HCT116 (cell line): Measurements from ENCODE around the gene RBM23. TPM values are rescaled to one million over a fixed set of nuclear protein-coding genes. Genes with fewer than 3 reads are reported as not detected.

ENCODE experiments used
- ATAC-seq: fragments of 200-7000 bp; cut with Tn5 transposase; 2 replicates; pipeline ENCODE4 v1.9.1; 2020; ENCODE audit warnings: mild to moderate bottlenecking, moderate library complexity
- BruUV-seq: library from RNA; stranded (reverse); fragments of 400-500 nt; replicated peaks from 2 replicates; lab custom pipeline; 2021; lab: Mats Ljungman, UMichigan
- CTCF ChIA-PET: fragments of 300-600 bp; sonication (Branson Sonifier 250); formaldehyde crosslinking; loops from one replicate; lab custom pipeline; 2021; ENCODE audit warnings: antibody characterized with exemption; lab: Charles Lee
- POLR2A ChIA-PET: fragments of 300-600, 350-600 bp; sonication (Branson Sonifier 250); formaldehyde crosslinking; loops from one replicate; lab custom pipeline; 2021; ENCODE audit warnings: antibody characterized with exemption; lab: Charles Lee
- RAD21 ChIA-PET, 2 experiments: fragments of 300-600 bp; sonication (Branson Sonifier 250); formaldehyde crosslinking; loops; one replicate each; lab custom pipeline; 2023; ENCODE audit warnings: low total read pairs in 2 of 2; ENCODE audit not compliant: uncharacterized antibody in 2 of 2, unreplicated experiment in 2 of 2, low non-redundant PET in 1 of 2; lab: Charles Lee
- DNase-seq: peaks from one replicate; pipeline ENCODE4 v3.0.0-alpha.2; 2010; ENCODE audit warnings: low read depth, low spot score
- H2AFZ ChIP-seq: fragments of 200-600 bp; shearing (Covaris generic), sonication (generic); 2 replicates; pipeline ENCODE4 v1.6.1; 2017; ENCODE audit warnings: low read depth, mixed run types, mixed read lengths, antibody characterized with exemption, low read length; ENCODE audit not compliant: poor library complexity, severe bottlenecking
- H3K27ac ChIP-seq: 2 replicates; pipeline ENCODE4 v1.5.1; 2012; ENCODE audit warnings: low read depth, low read length
- H3K27me3 ChIP-seq: fragments of 200-600 bp; sonication (generic); 2 replicates; pipeline ENCODE4 v1.6.1; 2016; ENCODE audit warnings: mixed run types, low read length, mixed read lengths; ENCODE audit not compliant: insufficient read depth
- H3K36me3 ChIP-seq, 2 experiments: fragments of 200-500 bp in 1 of 2; fragments of 200-600 bp in 1 of 2; sonication (Bioruptor generic) in 1 of 2; sonication (generic) in 1 of 2; 2 replicates each; pipeline versions ENCODE4 v1.5.1 to v1.6.1; 2014 to 2016; ENCODE audit warnings: low read length in 2 of 2, inconsistent platforms in 1 of 2, mixed read lengths in 1 of 2, mixed run types in 1 of 2; ENCODE audit not compliant: insufficient read depth in 2 of 2, control insufficient read depth in 1 of 2
- H3K4me1 ChIP-seq, 2 experiments: fragments of 200-600 bp in 1 of 2; sonication (generic) in 1 of 2; 2 replicates each; pipeline versions ENCODE4 v1.5.1 to v1.6.1; 2012 to 2017; ENCODE audit warnings: low read length in 2 of 2, inconsistent platforms in 1 of 2, mild to moderate bottlenecking in 1 of 2, mixed read lengths in 1 of 2, mixed run types in 1 of 2, moderate library complexity in 1 of 2; ENCODE audit not compliant: insufficient read depth in 2 of 2, control insufficient read depth in 1 of 2
- H3K4me2 ChIP-seq: fragments of 200-600 bp; sonication (generic); 2 replicates; pipeline ENCODE4 v1.6.1; 2017; ENCODE audit warnings: mixed run types, low read length, mixed read lengths
- H3K4me3 ChIP-seq, 2 experiments: fragments of 200-600 bp in 1 of 2; sonication (generic) in 1 of 2; replicated peaks in 1 of 2; 2 replicates each; pipeline ENCODE4 v1.5.1; 2011 to 2016; ENCODE audit warnings: low read length in 2 of 2, control low read depth in 1 of 2, low read depth in 1 of 2, mild to moderate bottlenecking in 1 of 2, mixed read lengths in 1 of 2, mixed run types in 1 of 2
- H3K79me2 ChIP-seq: fragments of 200-600 bp; sonication (generic); 2 replicates; pipeline ENCODE4 v1.6.1; 2017; ENCODE audit warnings: mild to moderate bottlenecking, mixed run types, low read length, moderate library complexity, mixed read lengths; ENCODE audit not compliant: insufficient read depth
- H3K9ac ChIP-seq: fragments of 200-600 bp; sonication (generic); 2 replicates; pipeline ENCODE4 v1.6.1; 2016; ENCODE audit warnings: low read length, mixed read lengths
- H3K9me2 ChIP-seq: fragments of 200-600 bp; sonication (generic), shearing (Covaris generic); 2 replicates; pipeline ENCODE4 v1.6.1; 2017; ENCODE audit warnings: mixed run types, mild to moderate bottlenecking, moderate library complexity; ENCODE audit not compliant: insufficient read depth
- H3K9me3 ChIP-seq, 2 experiments: fragments of 200-500 bp in 1 of 2; fragments of 200-600 bp in 1 of 2; sonication (Bioruptor generic) in 1 of 2; sonication (generic) in 1 of 2; 2 replicates each; pipeline ENCODE4 v1.6.1; 2014 to 2017; ENCODE audit warnings: low read length in 2 of 2, mixed read lengths in 2 of 2, inconsistent platforms in 1 of 2, low read depth in 1 of 2, mild to moderate bottlenecking in 1 of 2, mixed run types in 1 of 2, moderate library complexity in 1 of 2; ENCODE audit not compliant: control insufficient read depth in 1 of 2, insufficient read depth in 1 of 2
- H4K20me1 ChIP-seq: fragments of 200-600 bp; sonication (generic), shearing (Covaris generic); 2 replicates; pipeline ENCODE4 v1.6.1; 2017; ENCODE audit warnings: mixed run types, mild to moderate bottlenecking, moderate library complexity; ENCODE audit not compliant: insufficient read depth
- CBX3 ChIP-seq: IDR thresholded peaks from 2 replicates; pipeline ENCODE4 v1.6.1; 2012; ENCODE audit warnings: low read depth
- CEBPB ChIP-seq: IDR thresholded peaks from 2 replicates; pipeline ENCODE4 v1.6.1; 2012; ENCODE audit warnings: low read depth
- EGR1 ChIP-seq: IDR thresholded peaks from 2 replicates; pipeline ENCODE4 v1.6.1; 2012; ENCODE audit warnings: low read depth
- ELF1 ChIP-seq: IDR thresholded peaks from 2 replicates; pipeline ENCODE4 v1.6.1; 2012; ENCODE audit warnings: low read depth, borderline replicate concordance
- EZH2 ChIP-seq: fragments of 200-600 bp; sonication (generic); IDR thresholded peaks from 2 replicates; pipeline ENCODE4 v1.6.1; 2017; ENCODE audit warnings: antibody characterized with exemption, mixed run types
- EZH2phosphoT487 ChIP-seq: fragments of 200-600 bp; IDR thresholded peaks from 2 replicates; pipeline ENCODE4 v1.6.1; 2018; ENCODE audit warnings: antibody characterized with exemption, borderline replicate concordance
- JUND ChIP-seq: IDR thresholded peaks from 2 replicates; pipeline ENCODE4 v1.6.1; 2012
- RAD21 ChIP-seq: IDR thresholded peaks from 2 replicates; pipeline ENCODE4 v1.6.1; 2012; ENCODE audit warnings: low read depth, mild to moderate bottlenecking
- SP1 ChIP-seq: IDR thresholded peaks from 2 replicates; pipeline ENCODE4 v1.6.1; 2012; ENCODE audit warnings: low read depth
- ZNF274 ChIP-seq: fragments of 200-500 bp; sonication (Bioruptor generic); IDR thresholded peaks from 2 replicates; pipeline ENCODE4 v1.6.1; 2014; ENCODE audit warnings: mild to moderate bottlenecking, low read depth, low read length, inconsistent platforms
- intact Hi-C: fragments of 100-400 bp; cut with micrococcal nuclease; formaldehyde crosslinking; loops from 2 replicates; pipeline ENCODE4 v1.10.0; 2022
- total RNA-seq: library from RNA; stranded (reverse); gene quantifications from one replicate; pipeline ENCODE4 v1.2.1, GENCODE V29; 2021; ENCODE audit not compliant: unreplicated experiment
- TF ChIP-seq, protein P1 (sequence below): IDR thresholded peaks from 2 replicates; pipeline ENCODE4 v1.6.1; 2012
- TF ChIP-seq, protein P2 (sequence below): IDR thresholded peaks from 2 replicates; pipeline ENCODE4 v1.6.1; 2012
- TF ChIP-seq, protein P3 (sequence below): IDR thresholded peaks from 2 replicates; pipeline ENCODE4 v1.6.1; 2012; ENCODE audit warnings: low read depth

The RBM23 gene
- total RNA-seq, 1 experiment from 2014 or later: 67.2 TPM

DNA sequence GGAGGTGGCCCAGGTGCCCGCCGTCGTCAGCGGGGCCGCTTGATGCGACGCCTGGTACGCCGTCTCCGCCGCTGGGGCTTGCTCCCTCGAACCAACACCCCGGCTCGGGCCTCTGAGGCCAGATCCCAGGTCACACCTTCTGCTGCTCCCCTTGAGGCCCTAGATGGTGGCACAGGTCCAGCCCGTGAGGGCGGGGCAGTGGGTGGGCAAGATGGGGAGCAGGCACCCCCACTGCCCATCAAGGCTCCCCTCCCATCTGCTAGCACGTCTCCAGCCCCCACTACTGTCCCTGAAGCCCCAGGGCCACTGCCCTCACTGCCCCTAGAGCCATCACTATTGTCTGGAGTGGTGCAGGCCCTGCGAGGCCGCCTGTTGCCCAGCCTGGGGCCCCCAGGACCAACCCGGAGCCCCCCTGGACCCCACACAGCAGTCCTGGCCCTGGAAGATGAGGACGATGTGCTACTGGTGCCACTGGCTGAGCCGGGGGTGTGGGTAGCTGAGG, 41.9 kb downstream of the RBM23 start:
- no peak for DNase-seq
- Histone ChIP-seq H4K20me1 (no peaks in the 10 kb centered on the region), H3K27me3 (no peaks in the 10 kb centered on the region), H2AFZ (no peak overlapping the region), H3K4me1 (peaks cover 0 to 8% of the 10 kb centered on the region in 2 experiments; a peak in 3 of 4 replicates), H3K4me3 (no peak overlapping the region), H3K4me2 (no peak overlapping the region), H3K79me2 (no peaks in the 10 kb centered on the region), H3K36me3 (peaks cover 3% of the 10 kb centered on the region in 2 experiments; a peak in 1 of 4 replicates), H3K9ac (no peak overlapping the region), H3K27ac (no peak overlapping the region), H3K9me2 (no peaks in the 10 kb centered on the region), H3K9me3 (no peaks in the 10 kb centered on the region)
- ChIA-PET RAD21 (no interaction called here), CTCF (no interaction called here), POLR2A (no interaction called here)
- BruUV-seq: no TSS peak
- no peak for ATAC-seq
- TF ChIP-seq CEBPB (no peak), CBX3 (no peak), EGR1 (no peak), JUND (no peak), RAD21 (no peak), SP1 (no peak), EZH2phosphoT487 (no peak), ZNF274 (no peak), EZH2 (no peak), ELF1 (no peak)
- TF ChIP-seq, protein P1, sequence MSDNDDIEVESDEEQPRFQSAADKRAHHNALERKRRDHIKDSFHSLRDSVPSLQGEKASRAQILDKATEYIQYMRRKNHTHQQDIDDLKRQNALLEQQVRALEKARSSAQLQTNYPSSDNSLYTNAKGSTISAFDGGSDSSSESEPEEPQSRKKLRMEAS: no peak
- TF ChIP-seq, protein P2, sequence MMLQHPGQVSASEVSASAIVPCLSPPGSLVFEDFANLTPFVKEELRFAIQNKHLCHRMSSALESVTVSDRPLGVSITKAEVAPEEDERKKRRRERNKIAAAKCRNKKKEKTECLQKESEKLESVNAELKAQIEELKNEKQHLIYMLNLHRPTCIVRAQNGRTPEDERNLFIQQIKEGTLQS: no peak
- TF ChIP-seq, protein P3, sequence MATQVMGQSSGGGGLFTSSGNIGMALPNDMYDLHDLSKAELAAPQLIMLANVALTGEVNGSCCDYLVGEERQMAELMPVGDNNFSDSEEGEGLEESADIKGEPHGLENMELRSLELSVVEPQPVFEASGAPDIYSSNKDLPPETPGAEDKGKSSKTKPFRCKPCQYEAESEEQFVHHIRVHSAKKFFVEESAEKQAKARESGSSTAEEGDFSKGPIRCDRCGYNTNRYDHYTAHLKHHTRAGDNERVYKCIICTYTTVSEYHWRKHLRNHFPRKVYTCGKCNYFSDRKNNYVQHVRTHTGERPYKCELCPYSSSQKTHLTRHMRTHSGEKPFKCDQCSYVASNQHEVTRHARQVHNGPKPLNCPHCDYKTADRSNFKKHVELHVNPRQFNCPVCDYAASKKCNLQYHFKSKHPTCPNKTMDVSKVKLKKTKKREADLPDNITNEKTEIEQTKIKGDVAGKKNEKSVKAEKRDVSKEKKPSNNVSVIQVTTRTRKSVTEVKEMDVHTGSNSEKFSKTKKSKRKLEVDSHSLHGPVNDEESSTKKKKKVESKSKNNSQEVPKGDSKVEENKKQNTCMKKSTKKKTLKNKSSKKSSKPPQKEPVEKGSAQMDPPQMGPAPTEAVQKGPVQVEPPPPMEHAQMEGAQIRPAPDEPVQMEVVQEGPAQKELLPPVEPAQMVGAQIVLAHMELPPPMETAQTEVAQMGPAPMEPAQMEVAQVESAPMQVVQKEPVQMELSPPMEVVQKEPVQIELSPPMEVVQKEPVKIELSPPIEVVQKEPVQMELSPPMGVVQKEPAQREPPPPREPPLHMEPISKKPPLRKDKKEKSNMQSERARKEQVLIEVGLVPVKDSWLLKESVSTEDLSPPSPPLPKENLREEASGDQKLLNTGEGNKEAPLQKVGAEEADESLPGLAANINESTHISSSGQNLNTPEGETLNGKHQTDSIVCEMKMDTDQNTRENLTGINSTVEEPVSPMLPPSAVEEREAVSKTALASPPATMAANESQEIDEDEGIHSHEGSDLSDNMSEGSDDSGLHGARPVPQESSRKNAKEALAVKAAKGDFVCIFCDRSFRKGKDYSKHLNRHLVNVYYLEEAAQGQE: no peak
- intact Hi-C loops: no loop called here
